WTC11 (cell line): ENCODE data around the gene TMEM92. TPM values are rescaled to one million over a fixed set of nuclear protein-coding genes. Genes with fewer than 3 reads are reported as not detected.

ENCODE experiments used
- ATAC-seq: fragments of 200-7000 bp; cut with Tn5 transposase; 2 replicates; pipeline ENCODE4 v1.10.0; 2021; ENCODE audit warnings: mild to moderate bottlenecking, moderate library complexity
- CTCF ChIA-PET: fragments of 300-600 bp; sonication (Branson Sonifier 250); formaldehyde crosslinking; loops from one replicate; lab custom pipeline; 2021; ENCODE audit warnings: antibody characterized with exemption; lab: Charles Lee
- POLR2A ChIA-PET: fragments of 350-600 bp; sonication (Branson Sonifier 250); formaldehyde crosslinking; loops from one replicate; lab custom pipeline; 2021; ENCODE audit warnings: antibody characterized with exemption; lab: Charles Lee
- DNase-seq: peaks from one replicate; pipeline ENCODE4 v3.0.0; 2021; ENCODE audit warnings: low spot score
- H3K27ac Mint-ChIP-seq: 2 replicates; pipeline ENCODE4 v1.8.0; 2021; ENCODE audit warnings: mixed read lengths
- H3K27me3 Mint-ChIP-seq: 2 replicates; pipeline ENCODE4 v1.8.0; 2021; ENCODE audit warnings: low read depth, mild to moderate bottlenecking, moderate library complexity, mixed read lengths
- H3K36me3 Mint-ChIP-seq: 2 replicates; pipeline ENCODE4 v1.8.0; 2021; ENCODE audit warnings: mixed read lengths
- H3K4me1 Mint-ChIP-seq: 2 replicates; pipeline ENCODE4 v1.8.0; 2022; ENCODE audit warnings: mixed read lengths
- H3K4me3 Mint-ChIP-seq: 2 replicates; pipeline ENCODE4 v1.8.0; 2021; ENCODE audit warnings: mild to moderate bottlenecking, moderate library complexity, mixed read lengths
- H3K9me3 Mint-ChIP-seq: 2 replicates; pipeline ENCODE4 v1.8.0; 2021; ENCODE audit warnings: mixed read lengths
- ATF1 ChIP-seq: sonication (generic); formaldehyde crosslinking; IDR thresholded peaks from 2 replicates; pipeline ENCODE4 v1.8.1; 2023; ENCODE audit warnings: mild to moderate bottlenecking, moderate library complexity, missing genetic modification reagents
- CREM ChIP-seq: sonication (generic); formaldehyde crosslinking; IDR thresholded peaks from 2 replicates; pipeline ENCODE4 v1.8.1; 2022; ENCODE audit warnings: mild to moderate bottlenecking, missing genetic modification reagents, moderate library complexity
- CTCF ChIP-seq: fragments of 200-600 bp; IDR thresholded peaks from 2 replicates; pipeline ENCODE4 v1.8.0; 2022; ENCODE audit warnings: antibody characterized with exemption
- E2F1 ChIP-seq: sonication (generic); formaldehyde crosslinking; IDR thresholded peaks from 2 replicates; pipeline ENCODE4 v1.8.0; 2022; ENCODE audit warnings: mild to moderate bottlenecking, missing genetic modification reagents
- ESRRA ChIP-seq: sonication (generic); formaldehyde crosslinking; IDR thresholded peaks from 2 replicates; pipeline ENCODE4 v1.8.1; 2022; ENCODE audit warnings: mild to moderate bottlenecking, missing genetic modification reagents, borderline replicate concordance
- FOXK1 ChIP-seq: sonication (generic); formaldehyde crosslinking; IDR thresholded peaks from 2 replicates; pipeline ENCODE4 v1.8.0; 2022; ENCODE audit warnings: mild to moderate bottlenecking, moderate library complexity, missing genetic modification reagents
- GTF2I ChIP-seq: fragments of 250-450 bp; sonication (Bioruptor Pico); conservative IDR thresholded peaks from 2 replicates; pipeline ENCODE4 v1.4.0; 2021; ENCODE audit warnings: mild to moderate bottlenecking
- HMGXB4 ChIP-seq: sonication (generic); formaldehyde crosslinking; IDR thresholded peaks from 2 replicates; pipeline ENCODE4 v1.8.1; 2023; ENCODE audit warnings: mild to moderate bottlenecking, moderate library complexity, missing genetic modification reagents
- KAT7 ChIP-seq: sonication (generic); formaldehyde crosslinking; IDR thresholded peaks from 2 replicates; pipeline ENCODE4 v1.8.1; 2023; ENCODE audit warnings: missing genetic modification reagents, mild to moderate bottlenecking, borderline replicate concordance
- PRRX2 ChIP-seq: fragments of 250-450 bp; sonication (Bioruptor Pico); IDR thresholded peaks from 2 replicates; pipeline ENCODE4 v1.8.0; 2021; ENCODE audit warnings: mild to moderate bottlenecking
- RELA ChIP-seq: sonication (generic); formaldehyde crosslinking; IDR thresholded peaks from 2 replicates; pipeline ENCODE4 v1.8.1; 2022; ENCODE audit warnings: missing genetic modification reagents, mild to moderate bottlenecking, borderline replicate concordance
- ZBTB21 ChIP-seq: sonication (generic); formaldehyde crosslinking; IDR thresholded peaks from 2 replicates; pipeline ENCODE4 v1.8.1; 2023; ENCODE audit warnings: mild to moderate bottlenecking, missing genetic modification reagents, borderline replicate concordance
- ZNF219 ChIP-seq: sonication (generic); formaldehyde crosslinking; IDR thresholded peaks from 2 replicates; pipeline ENCODE4 v1.8.0; 2023; ENCODE audit warnings: missing genetic modification reagents, mild to moderate bottlenecking, borderline replicate concordance
- ZNF416 ChIP-seq: fragments of 250-450 bp; sonication (Bioruptor Pico); IDR thresholded peaks from 2 replicates; pipeline ENCODE4 v1.9.0; 2021; ENCODE audit warnings: mild to moderate bottlenecking, inconsistent platforms
- ZNF532 ChIP-seq: fragments of 250-450 bp; sonication (Bioruptor Pico); IDR thresholded peaks from 2 replicates; pipeline ENCODE4 v1.9.0; 2021; ENCODE audit warnings: mild to moderate bottlenecking, borderline replicate concordance
- total RNA-seq: library from RNA; stranded (reverse); gene quantifications from 3 replicates; pipeline ENCODE4 v1.2.3, GENCODE V29; 2021

Gene TMEM92
- total RNA-seq, 1 experiment from 2014 or later = 9.8 TPM

- POLR2A ChIA-PET = no interaction called here
- H3K27me3 Mint-ChIP-seq = peaks cover 9% of the 10 kb centered on the region
These were observed 40.3 kb downstream of the TMEM92 start for GRCh38 chr17:50314456-50315011.

More at GRCh38 chr17:50314456-50315011, 40.3 kb downstream of the TMEM92 start:
- H3K4me3 Mint-ChIP-seq = no peak overlapping the region
- peaks cover 3% of the 10 kb centered on the region; the same call in 1 of the 2 replicates for H3K36me3 Mint-ChIP-seq
- H3K9me3 Mint-ChIP-seq = peaks cover 10% of the 10 kb centered on the region
- H3K27ac Mint-ChIP-seq = no peak overlapping the region
- peaks cover 22% of the 10 kb centered on the region for H3K4me1 Mint-ChIP-seq
- TF ChIP-seq ZNF219 (CRISPR knock-in tag) (no peak), PRRX2 (CRISPR knock-in tag) (no peak), HMGXB4 (CRISPR knock-in tag) (no peak), KAT7 (no peak), GTF2I (CRISPR knock-in tag) (no peak), ESRRA (CRISPR knock-in tag) (no peak), ZNF532 (CRISPR knock-in tag) (no peak), RELA (CRISPR knock-in tag) (no peak), ZNF416 (CRISPR knock-in tag) (no peak), FOXK1 (CRISPR knock-in tag) (no peak), ZBTB21 (CRISPR knock-in tag) (no peak), E2F1 (no peak), ATF1 (CRISPR knock-in tag) (no peak), CTCF (no peak), CREM (no peak)
- ATAC-seq (no peak), DNase-seq (no peak)
- CTCF ChIA-PET = no interaction called here
